ENCODE data around the gene CEACAM16. TPM values are rescaled to one million over a fixed set of nuclear protein-coding genes. Genes with fewer than 3 reads are reported as not detected.

The CEACAM16 gene
- total RNA-seq, 1 donor from 2014 or later, result 0.12 TPM

- DNase-seq (ENCODE audit: low spot score), result peak; percentile 80
Measured at GRCh38 chr19:44725251-44725650, 26.3 kb downstream of the CEACAM16 start.

- no peak for DNase-seq (ENCODE audit: low spot score)
Measured at GRCh38 chr19:44725684-44726083, 26.7 kb downstream of the CEACAM16 start.

DNA sequence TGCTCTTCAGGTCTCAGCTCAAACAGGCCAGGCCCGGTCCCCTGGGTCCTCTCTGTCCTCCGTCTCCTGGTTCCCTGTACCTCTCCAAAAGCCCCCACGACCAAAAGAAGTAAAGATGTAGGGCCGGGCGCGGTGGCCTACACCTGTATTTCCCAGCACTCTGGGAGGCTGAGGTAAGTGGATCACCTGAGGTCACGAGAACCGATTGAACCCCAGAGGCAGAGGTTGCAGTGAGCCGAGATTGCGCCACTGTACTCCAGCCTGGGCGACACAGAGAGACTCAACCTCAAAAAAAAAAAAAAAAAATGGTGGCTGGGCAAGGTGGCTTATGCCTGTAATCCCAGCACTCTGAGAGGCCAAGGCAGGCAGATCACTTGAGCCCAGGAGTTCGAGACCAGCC, 27.5 kb downstream of the CEACAM16 start:
- no peak for DNase-seq (ENCODE audit: low spot score)

DNA sequence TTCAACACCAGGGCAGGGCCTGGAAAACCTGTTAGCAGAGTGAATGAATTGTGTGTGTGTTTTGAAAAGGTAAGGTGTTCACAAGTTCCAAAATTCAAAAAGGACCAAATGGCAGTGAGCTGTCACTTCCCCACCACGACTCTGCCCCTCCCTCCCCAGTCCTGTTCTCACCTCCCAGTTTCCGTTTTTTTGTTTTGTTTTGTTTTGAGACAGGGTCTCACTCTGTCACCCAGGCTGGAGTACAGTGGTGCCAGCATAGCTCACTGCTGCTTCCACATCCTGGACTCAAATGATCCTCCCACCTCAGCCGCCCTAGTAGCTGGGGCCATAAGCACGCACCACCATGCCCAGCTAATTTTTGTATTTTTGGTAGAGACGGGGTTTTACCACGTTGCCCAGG, 29.2 kb downstream of the CEACAM16 start:
- DNase-seq (ENCODE audit: low spot score), result no peak

- DNase-seq (ENCODE audit: low spot score), result no peak
Measured at GRCh38 chr19:44729516-44730033, 30.6 kb downstream of the CEACAM16 start.

DNA sequence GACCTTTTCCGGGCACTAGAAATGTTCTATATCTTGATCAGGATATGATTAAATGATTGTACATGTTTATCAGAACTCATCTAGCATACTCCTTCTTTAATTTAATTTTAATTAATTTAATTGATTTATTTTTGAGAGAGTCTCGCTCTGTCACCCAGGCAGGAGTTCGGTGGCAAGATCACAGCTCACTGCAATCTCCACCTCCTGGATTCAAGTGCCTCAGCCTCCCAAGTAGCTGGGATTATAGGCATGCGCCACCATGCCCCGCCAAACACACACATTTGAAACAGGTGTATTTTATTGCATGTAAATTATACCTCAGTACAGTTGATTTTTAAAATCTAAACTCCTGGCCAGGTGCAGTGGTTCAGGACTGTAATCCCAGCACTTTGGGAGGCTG, 32.1 kb downstream of the CEACAM16 start:
- DNase-seq (ENCODE audit: low spot score), result no peak

- no peak for DNase-seq (ENCODE audit: low spot score)
Measured at GRCh38 chr19:44731622-44732021, 32.7 kb downstream of the CEACAM16 start.

- no peak for DNase-seq (ENCODE audit: low spot score)
Measured at GRCh38 chr19:44732235-44733014, 33.5 kb downstream of the CEACAM16 start.

GRCh38 chr19:44734357-44734756, 35.4 kb downstream of the CEACAM16 start:
- no peak for DNase-seq (ENCODE audit: low spot score)

GRCh38 chr19:44735011-44735410, 36.1 kb downstream of the CEACAM16 start:
- no peak for DNase-seq (ENCODE audit: low spot score)

DNA sequence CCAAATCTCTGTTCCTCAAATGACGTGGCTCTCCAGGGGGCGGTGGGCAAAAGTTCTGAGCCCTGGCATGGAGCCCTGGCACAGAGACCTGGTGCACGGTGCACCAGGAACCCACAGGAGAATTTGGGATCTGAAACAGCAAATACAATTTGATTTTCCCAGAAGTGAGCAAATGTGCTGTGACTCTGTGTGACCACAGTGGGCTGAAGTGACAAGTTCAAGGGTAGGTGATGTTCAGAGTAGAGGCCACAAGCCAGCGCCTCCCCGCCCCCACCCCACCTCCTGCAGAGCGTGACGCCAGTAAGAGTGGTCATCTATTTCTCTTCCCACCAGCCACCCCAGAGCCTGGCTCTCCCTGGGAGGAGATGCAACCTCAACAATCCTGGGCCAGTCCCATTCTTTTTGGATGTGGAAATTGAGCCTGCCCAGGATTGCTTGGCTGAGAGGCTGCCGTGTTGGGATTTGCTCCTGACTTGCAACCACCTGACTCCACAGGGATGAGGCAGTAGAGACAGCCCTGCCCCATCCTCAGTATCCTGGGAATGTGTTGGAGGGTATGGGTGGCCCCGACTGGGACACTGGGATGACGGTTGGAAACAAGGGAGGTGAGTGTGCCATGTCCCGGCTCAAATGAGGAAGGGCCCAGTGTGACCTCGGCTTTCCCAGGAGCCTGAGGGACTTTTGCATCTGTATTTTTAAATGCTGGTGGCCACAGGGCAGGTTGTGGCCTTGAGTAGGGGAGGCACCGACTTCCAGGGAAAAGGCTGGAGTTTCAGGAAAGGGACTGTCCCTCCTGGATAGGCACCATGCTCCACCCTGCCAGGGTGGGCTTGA, 38.5 kb downstream of the CEACAM16 start:
- DNase-seq (ENCODE audit: low spot score), result no peak

DNA sequence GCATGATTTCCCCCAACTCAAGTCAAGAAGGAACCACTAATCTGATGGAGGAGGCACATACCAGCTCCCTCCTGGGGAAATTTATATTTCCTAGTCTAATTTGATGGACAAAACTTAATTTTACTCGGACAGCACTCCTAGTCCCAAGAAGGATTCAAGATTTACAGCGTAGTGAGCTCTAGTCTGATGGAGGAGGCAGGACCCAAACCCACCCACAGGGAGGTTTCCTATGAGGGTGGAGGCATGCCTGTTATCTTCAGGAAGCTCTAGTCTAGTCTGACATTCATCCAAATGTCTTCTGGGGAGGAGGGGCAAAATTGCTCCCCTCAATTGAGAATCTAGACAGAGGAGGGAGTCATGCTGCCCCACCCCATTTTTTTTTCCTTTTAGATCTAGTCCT, 39.2 kb downstream of the CEACAM16 start:
- DNase-seq (ENCODE audit: low spot score), result no peak

GRCh38 chr19:44738603-44739558, 39.9 kb downstream of the CEACAM16 start:
- DNase-seq (ENCODE audit: low spot score), result no peak

- no peak for DNase-seq (ENCODE audit: low spot score)
Measured at GRCh38 chr19:44740351-44740824, 41.4 kb downstream of the CEACAM16 start.

DNA sequence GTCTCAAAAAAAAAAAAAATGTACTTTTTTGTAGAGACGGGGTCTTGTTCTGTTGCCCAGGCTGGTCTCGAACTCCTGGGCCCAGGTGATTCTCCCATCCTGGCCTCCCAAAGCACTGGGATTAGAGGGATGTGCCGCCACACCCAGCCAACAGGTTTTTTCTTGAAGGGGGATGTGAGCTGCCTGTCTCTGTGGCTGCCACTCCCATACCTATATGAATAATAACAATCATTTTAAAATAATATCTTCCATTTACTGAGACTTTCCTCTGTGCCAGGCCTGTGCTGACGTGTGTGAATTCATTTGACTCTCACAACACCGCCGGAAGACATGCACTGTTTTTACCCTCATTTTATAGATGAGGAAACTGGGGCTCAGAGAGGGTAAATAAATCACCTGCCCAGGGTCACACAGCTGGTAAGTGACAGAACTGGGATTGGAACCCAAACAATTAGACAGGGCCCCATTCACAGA, 42.3 kb downstream of the CEACAM16 start:
- no peak for DNase-seq (ENCODE audit: low spot score)

GRCh38 chr19:44741841-44742329, 42.9 kb downstream of the CEACAM16 start:
- DNase-seq (ENCODE audit: low spot score), result peak; percentile 98

GRCh38 chr19:44742330-44743061, 43.5 kb downstream of the CEACAM16 start:
- no peak for DNase-seq (ENCODE audit: low spot score)

DNA sequence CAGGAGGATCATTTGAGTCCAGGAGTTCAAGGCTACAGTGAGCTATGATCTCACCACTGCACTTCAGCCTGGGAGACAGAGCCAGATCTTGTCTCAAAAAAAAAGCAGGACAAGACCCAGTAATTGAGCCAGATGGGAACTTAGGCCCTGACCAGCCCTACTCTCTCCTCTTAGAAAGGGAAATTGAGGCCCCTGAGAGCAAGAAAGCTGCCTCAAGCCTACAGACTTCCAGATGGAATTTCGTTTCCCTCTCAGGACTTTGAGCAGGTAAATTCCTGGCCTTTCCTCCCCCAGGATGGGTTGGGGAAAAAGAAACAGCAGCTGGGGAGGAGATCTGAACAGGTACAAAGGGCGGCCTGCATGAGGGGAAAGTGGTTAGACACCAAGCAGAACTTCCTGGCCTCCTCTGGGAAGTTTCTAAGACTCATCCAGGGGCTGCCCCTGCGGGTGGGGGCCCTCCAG, 46.0 kb downstream of the CEACAM16 start:
- no peak for DNase-seq (ENCODE audit: low spot score)

DNA sequence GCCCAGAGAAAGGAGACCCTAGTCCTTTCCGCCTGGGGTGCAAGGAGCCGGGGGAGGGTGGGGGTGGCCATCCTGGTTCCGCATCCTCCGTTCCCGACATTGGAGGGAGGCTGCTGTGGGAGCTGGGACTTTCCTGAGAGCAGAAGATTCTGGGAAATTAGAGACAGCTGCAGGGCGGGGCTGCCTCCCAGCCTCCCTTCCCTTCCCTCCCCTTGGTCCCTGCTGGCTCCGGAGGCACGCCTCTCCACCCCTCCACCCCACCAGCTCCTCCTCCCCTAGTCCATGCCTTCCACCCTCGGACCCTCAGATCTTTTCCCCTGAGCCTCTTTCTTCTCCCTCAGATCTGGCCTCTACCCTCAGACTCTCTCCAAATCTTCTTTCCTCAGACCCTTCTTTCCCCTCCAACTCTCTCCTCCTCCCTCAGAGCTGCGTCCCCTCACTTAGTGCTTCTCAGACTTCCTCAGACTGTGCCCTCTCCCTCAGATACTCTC, 46.4 kb downstream of the CEACAM16 start:
- no peak for DNase-seq (ENCODE audit: low spot score)

Measured in mucosa of gallbladder (tissue), 1 donor.